ENCODE results near the gene ZNF292. TPM values are rescaled to one million over a fixed set of nuclear protein-coding genes. Genes with fewer than 3 reads are reported as not detected.

The ZNF292 gene
- total RNA-seq, 1 donor: 39.4 TPM

- peaks cover 4% of the 10 kb centered on the region for H4K20me1 ChIP-seq (ENCODE audit: insufficient read depth, low read length)
- no peaks in the 10 kb centered on the region for H3K79me2 ChIP-seq (ENCODE audit: insufficient read depth, low read length)
- no peak overlapping the region for H3K4me2 ChIP-seq (ENCODE audit: insufficient read depth, low read length)
- no peaks in the 10 kb centered on the region for H3K4me1 ChIP-seq (ENCODE audit: insufficient read depth, low read length)
- DNase-seq (ENCODE audit: insufficient read length, low spot score, missing footprints): no peak
- no peak for TF ChIP-seq CTCF (IDR thresholded peaks at IDR 0.05; ENCODE audit: extremely low read depth, low read depth, low read length)
- no peaks in the 10 kb centered on the region for H3K9me3 ChIP-seq (ENCODE audit: low read depth, low read length)
- H2AFZ ChIP-seq (ENCODE audit: low read length): no peak overlapping the region
- H3K27ac ChIP-seq (ENCODE audit: low read depth, low read length): no peak overlapping the region
- H3K27me3 ChIP-seq (ENCODE audit: insufficient read depth, low read length): no peaks in the 10 kb centered on the region
- H3K4me3 ChIP-seq (ENCODE audit: insufficient read depth, low read length): no peak overlapping the region
- peaks cover 38% of the 10 kb centered on the region for H3K36me3 ChIP-seq (ENCODE audit: insufficient read depth, low read length)
Measured at GRCh38 chr6:87250019-87250418, 94.7 kb downstream of the ZNF292 start.

- H2AFZ ChIP-seq (ENCODE audit: low read length): no peak overlapping the region
- TF ChIP-seq CTCF (IDR thresholded peaks at IDR 0.05; ENCODE audit: extremely low read depth, low read depth, low read length): no peak
- peaks cover 45% of the 10 kb centered on the region for H3K36me3 ChIP-seq (ENCODE audit: insufficient read depth, low read length)
- no peaks in the 10 kb centered on the region for H3K79me2 ChIP-seq (ENCODE audit: insufficient read depth, low read length)
- DNase-seq (ENCODE audit: insufficient read length, low spot score, missing footprints): no peak
- no peak overlapping the region for H3K4me2 ChIP-seq (ENCODE audit: insufficient read depth, low read length)
- H3K4me1 ChIP-seq (ENCODE audit: insufficient read depth, low read length): no peaks in the 10 kb centered on the region
- H3K4me3 ChIP-seq (ENCODE audit: insufficient read depth, low read length): no peak overlapping the region
- no peaks in the 10 kb centered on the region for H3K27me3 ChIP-seq (ENCODE audit: insufficient read depth, low read length)
- H4K20me1 ChIP-seq (ENCODE audit: insufficient read depth, low read length): peaks cover 4% of the 10 kb centered on the region
- H3K27ac ChIP-seq (ENCODE audit: low read depth, low read length): no peak overlapping the region
- no peaks in the 10 kb centered on the region for H3K9me3 ChIP-seq (ENCODE audit: low read depth, low read length)
Measured at GRCh38 chr6:87251225-87251624, 95.9 kb downstream of the ZNF292 start.

GRCh38 chr6:87251725-87252124, 96.4 kb downstream of the ZNF292 start:
- Histone ChIP-seq H3K27ac (ENCODE audit: low read depth, low read length) (no peak overlapping the region), H2AFZ (ENCODE audit: low read length) (no peak overlapping the region), H3K27me3 (ENCODE audit: insufficient read depth, low read length) (no peaks in the 10 kb centered on the region), H3K4me1 (ENCODE audit: insufficient read depth, low read length) (no peaks in the 10 kb centered on the region), H3K4me2 (ENCODE audit: insufficient read depth, low read length) (no peak overlapping the region), H3K9me3 (ENCODE audit: low read depth, low read length) (no peaks in the 10 kb centered on the region), H4K20me1 (ENCODE audit: insufficient read depth, low read length) (no peaks in the 10 kb centered on the region), H3K79me2 (ENCODE audit: insufficient read depth, low read length) (no peaks in the 10 kb centered on the region), H3K4me3 (ENCODE audit: insufficient read depth, low read length) (no peak overlapping the region), H3K36me3 (ENCODE audit: insufficient read depth, low read length) (peaks cover 40% of the 10 kb centered on the region)
- no peak for DNase-seq (ENCODE audit: insufficient read length, low spot score, missing footprints)
- no peak for TF ChIP-seq CTCF (IDR thresholded peaks at IDR 0.05; ENCODE audit: extremely low read depth, low read depth, low read length)

- Histone ChIP-seq H3K27ac (ENCODE audit: low read depth, low read length) (no peak overlapping the region), H3K4me1 (ENCODE audit: insufficient read depth, low read length) (no peaks in the 10 kb centered on the region), H3K4me3 (ENCODE audit: insufficient read depth, low read length) (no peak overlapping the region), H3K4me2 (ENCODE audit: insufficient read depth, low read length) (no peak overlapping the region), H3K9me3 (ENCODE audit: low read depth, low read length) (no peaks in the 10 kb centered on the region), H3K36me3 (ENCODE audit: insufficient read depth, low read length) (peaks cover 31% of the 10 kb centered on the region), H4K20me1 (ENCODE audit: insufficient read depth, low read length) (no peaks in the 10 kb centered on the region), H3K27me3 (ENCODE audit: insufficient read depth, low read length) (no peaks in the 10 kb centered on the region), H3K79me2 (ENCODE audit: insufficient read depth, low read length) (no peaks in the 10 kb centered on the region), H2AFZ (ENCODE audit: low read length) (no peak overlapping the region)
- no peak for TF ChIP-seq CTCF (IDR thresholded peaks at IDR 0.05; ENCODE audit: extremely low read depth, low read depth, low read length)
- DNase-seq (ENCODE audit: insufficient read length, low spot score, missing footprints): no peak
Measured at GRCh38 chr6:87257046-87257445, 101.7 kb downstream of the ZNF292 start.
